H9 (cell line): ENCODE results near the gene MAP3K7. TPM values are rescaled to one million over a fixed set of nuclear protein-coding genes. Genes with fewer than 3 reads are reported as not detected.

Experiments
- DNase-seq: peaks from one replicate; pipeline ENCODE4 v3.0.0-alpha.2; 2017
- H2AFZ ChIP-seq: one replicate; pipeline ENCODE4 v1.6.1; 2013; ENCODE audit warnings: mild to moderate bottlenecking, low read length, control low read depth, moderate library complexity
- H2AK5ac ChIP-seq: 2 replicates; pipeline ENCODE4 v1.6.1; 2013; ENCODE audit warnings: low read length, control low read depth, mixed read lengths; ENCODE audit not compliant: insufficient read length
- H2BK120ac ChIP-seq: one replicate; pipeline ENCODE4 v1.6.1; 2013; ENCODE audit warnings: low read depth, mild to moderate bottlenecking, low read length, control low read depth, inconsistent platforms; ENCODE audit not compliant: poor library complexity, severe bottlenecking
- H2BK12ac ChIP-seq: 2 replicates; pipeline ENCODE4 v1.6.1; 2013; ENCODE audit warnings: low read length, control low read depth, mixed read lengths, low read depth; ENCODE audit not compliant: insufficient read length
- H2BK15ac ChIP-seq: 2 replicates; pipeline ENCODE4 v1.6.1; 2013; ENCODE audit warnings: low read depth, low read length, control low read depth
- H2BK20ac ChIP-seq: one replicate; pipeline ENCODE4 v1.6.1; 2013; ENCODE audit warnings: low read depth, mild to moderate bottlenecking, low read length, control low read depth, inconsistent platforms; ENCODE audit not compliant: poor library complexity, severe bottlenecking
- H2BK5ac ChIP-seq: 2 replicates; pipeline ENCODE4 v1.6.1; 2013; ENCODE audit warnings: low read length, control low read depth, mixed read lengths; ENCODE audit not compliant: insufficient read length
- H3K14ac ChIP-seq: 2 replicates; pipeline ENCODE4 v1.6.1; 2013; ENCODE audit warnings: low read length, control low read depth; ENCODE audit not compliant: insufficient read depth
- H3K18ac ChIP-seq: 2 replicates; pipeline ENCODE4 v1.6.1; 2013; ENCODE audit warnings: low read depth, mild to moderate bottlenecking, mixed read lengths, low read length, control low read depth; ENCODE audit not compliant: insufficient read length
- H3K23ac ChIP-seq: 2 replicates; pipeline ENCODE4 v1.6.1; 2013; ENCODE audit warnings: low read length, control low read depth, mixed read lengths, low read depth; ENCODE audit not compliant: insufficient read length
- H3K23me2 ChIP-seq: 2 replicates; pipeline ENCODE4 v1.6.1; 2013; ENCODE audit warnings: low read depth, mild to moderate bottlenecking, mixed read lengths, low read length, control low read depth; ENCODE audit not compliant: insufficient read length, poor library complexity, severe bottlenecking
- H3K27ac ChIP-seq: 2 replicates; pipeline ENCODE4 v1.5.1; 2013; ENCODE audit warnings: low read length, control low read depth, mixed read lengths, low read depth; ENCODE audit not compliant: insufficient read length
- H3K27me3 ChIP-seq: 2 replicates; pipeline ENCODE4 v1.6.1; 2013; ENCODE audit warnings: low read length, control low read depth, inconsistent platforms; ENCODE audit not compliant: insufficient read depth
- H3K4ac ChIP-seq: 2 replicates; pipeline ENCODE4 v1.6.1; 2013; ENCODE audit warnings: low read depth, mild to moderate bottlenecking, control low read depth, inconsistent platforms, low read length, moderate library complexity
- H3K4me1 ChIP-seq: 2 replicates; pipeline ENCODE4 v1.6.1; 2013; ENCODE audit warnings: low read length, control low read depth, inconsistent platforms; ENCODE audit not compliant: insufficient read depth
- H3K4me2 ChIP-seq: 2 replicates; pipeline ENCODE4 v1.6.1; 2013; ENCODE audit warnings: low read length, control low read depth, mixed read lengths; ENCODE audit not compliant: insufficient read length, insufficient read depth
- H3K56ac ChIP-seq: 2 replicates; pipeline ENCODE4 v1.6.1; 2013; ENCODE audit warnings: low read depth, mild to moderate bottlenecking, mixed read lengths, low read length, control low read depth; ENCODE audit not compliant: insufficient read length
- H3K79me1 ChIP-seq: 2 replicates; pipeline ENCODE4 v1.6.1; 2013; ENCODE audit warnings: low read depth, mild to moderate bottlenecking, moderate library complexity, low read length, control low read depth, inconsistent platforms; ENCODE audit not compliant: insufficient read depth, poor library complexity, severe bottlenecking
- H3K79me2 ChIP-seq: 2 replicates; pipeline ENCODE4 v1.6.1; 2013; ENCODE audit warnings: low read length, control low read depth, inconsistent platforms; ENCODE audit not compliant: insufficient read depth
- H3K9ac ChIP-seq: 2 replicates; pipeline ENCODE4 v1.6.1; 2013; ENCODE audit warnings: low read length, control low read depth, mixed read lengths; ENCODE audit not compliant: insufficient read length; ENCODE audit errors: extremely low read depth
- H3K9me3 ChIP-seq: one replicate; pipeline ENCODE4 v1.6.1; 2013; ENCODE audit warnings: low read depth, low read length, inconsistent platforms; ENCODE audit not compliant: control insufficient read depth
- H3T11ph ChIP-seq: one replicate; pipeline ENCODE4 v1.6.1; 2013; ENCODE audit warnings: mild to moderate bottlenecking, low read length, control low read depth, inconsistent platforms
- H4K20me1 ChIP-seq: one replicate; pipeline ENCODE4 v1.6.1; 2013; ENCODE audit not compliant: control insufficient read depth, insufficient read length, insufficient read depth
- H4K5ac ChIP-seq: 2 replicates; pipeline ENCODE4 v1.6.1; 2013; ENCODE audit warnings: low read depth, mild to moderate bottlenecking, mixed read lengths, low read length, control low read depth; ENCODE audit not compliant: insufficient read length
- H4K8ac ChIP-seq: replicated peaks from 2 replicates; pipeline ENCODE4 v1.6.1; 2013; ENCODE audit warnings: low read length, control low read depth, mixed read lengths, low read depth; ENCODE audit not compliant: insufficient read length
- H4K91ac ChIP-seq: 2 replicates; pipeline ENCODE4 v1.6.1; 2013; ENCODE audit warnings: low read depth, mild to moderate bottlenecking, moderate library complexity, mixed read lengths, low read length, control low read depth; ENCODE audit not compliant: insufficient read length
- H3K27ac Mint-ChIP-seq, 3 experiments: 2 replicates in 2 of 3; 3 replicates in 1 of 3; pipeline ENCODE4 v1.8.0; 2020 to 2021; ENCODE audit warnings: mixed read lengths in 3 of 3, mild to moderate bottlenecking in 1 of 3, moderate library complexity in 1 of 3
- H3K27me3 Mint-ChIP-seq: 2 replicates; pipeline ENCODE4 v1.8.0; 2021; ENCODE audit warnings: low read depth, mild to moderate bottlenecking, moderate library complexity, mixed read lengths
- H3K36me3 Mint-ChIP-seq, 3 experiments: 2 replicates in 2 of 3; 3 replicates in 1 of 3; pipeline ENCODE4 v1.8.0; 2020 to 2021; ENCODE audit warnings: low read depth in 3 of 3, mixed read lengths in 3 of 3; ENCODE audit not compliant: insufficient read depth in 1 of 3
- H3K4me1 Mint-ChIP-seq, 2 experiments: 2 replicates each; pipeline ENCODE4 v1.8.0; 2020; ENCODE audit warnings: mixed read lengths in 2 of 2
- H3K4me3 Mint-ChIP-seq, 2 experiments: 2 replicates in 1 of 2; 3 replicates in 1 of 2; pipeline ENCODE4 v1.8.0; 2020 to 2021; ENCODE audit warnings: mild to moderate bottlenecking in 2 of 2, mixed read lengths in 2 of 2, moderate library complexity in 1 of 2
- H3K9me3 Mint-ChIP-seq, 2 experiments: 2 replicates in 1 of 2; 3 replicates in 1 of 2; pipeline ENCODE4 v1.8.0; 2020; ENCODE audit warnings: mild to moderate bottlenecking in 2 of 2, mixed read lengths in 2 of 2, moderate library complexity in 1 of 2
- CTCF ChIP-seq: fragments of 200-600 bp; sonication (generic); conservative IDR thresholded peaks from 3 replicates; pipeline ENCODE4 v1.8.0; 2021; ENCODE audit warnings: antibody characterized with exemption, mild to moderate bottlenecking
- WGBS: extraction: QIAGEN DNeasy Blood & Tissue Kit; methylation state at CpG from one replicate; pipeline ENCODE4 v1.1.7; 2013; ENCODE audit warnings: missing lambda C conversion rate, low lambda C conversion rate, mixed read lengths; ENCODE audit not compliant: insufficient read length; ENCODE audit errors: extremely low coverage; 5-methylcytosine and 5-hydroxymethylcytosine counted together
- total RNA-seq: library from RNA; stranded (reverse); gene quantifications from 2 replicates; pipeline ENCODE4 v1.2.1, GENCODE V29; 2021

Gene MAP3K7
- total RNA-seq, 1 experiment from 2014 or later: 31.3 TPM

- Histone ChIP-seq H3K27me3 (no peaks in the 10 kb centered on the region), H2AK5ac (no peak overlapping the region), H3K14ac (no peak overlapping the region), H2BK20ac (no peak overlapping the region), H3K4me2 (peak overlapping the region; percentile 65), H2BK5ac (no peak overlapping the region), H3K9ac (no peak overlapping the region), H3T11ph (no peak overlapping the region), H3K4me1 (no peaks in the 10 kb centered on the region), H3K4ac (no peak overlapping the region), H4K5ac (no peak overlapping the region), H2BK120ac (no peak overlapping the region), H3K27ac (no peak overlapping the region), H4K20me1 (no peaks in the 10 kb centered on the region), H2AFZ (no peak overlapping the region), H3K79me2 (no peaks in the 10 kb centered on the region), H3K23me2 (peaks cover 15% of the 10 kb centered on the region), H2BK15ac (no peak overlapping the region), H4K8ac (no peak overlapping the region), H3K18ac (no peak overlapping the region), H3K79me1 (no peaks in the 10 kb centered on the region), H3K23ac (no peak overlapping the region), H4K91ac (no peak overlapping the region), H2BK12ac (no peak overlapping the region), H3K56ac (no peak overlapping the region), H3K9me3 (no peaks in the 10 kb centered on the region)
- peaks cover 14% of the 10 kb centered on the region for H3K27me3 Mint-ChIP-seq
- H3K36me3 Mint-ChIP-seq: no peaks in the 10 kb centered on the region
- H3K9me3 Mint-ChIP-seq: no peaks in the 10 kb centered on the region; a peak in 1 of 5 replicates
- H3K4me1 Mint-ChIP-seq: peaks cover 37% of the 10 kb centered on the region in 2 experiments
- no peak for TF ChIP-seq CTCF
- peak overlapping the region; percentile 70 to 84 for H3K4me3 Mint-ChIP-seq
- no peak for DNase-seq
- no peak overlapping the region for H3K27ac Mint-ChIP-seq
- no CpG with 5 or more reads among the region's 6 CpGs for WGBS
Observed at GRCh38 chr6:90612313-90612680, 25.4 kb upstream of the MAP3K7 start.
